RPMI8226 (cell line): ENCODE results near the gene EAF1.
"Not testable (repeated sequence)": the region's sequence is repeated elsewhere in the genome, so short reads cannot be mapped to it uniquely, and the experiment has no call there.

Experiments
- DNase-seq: peaks from one replicate; pipeline ENCODE4 v3.0.0-alpha.2; 2015

EAF1 gene

DNA sequence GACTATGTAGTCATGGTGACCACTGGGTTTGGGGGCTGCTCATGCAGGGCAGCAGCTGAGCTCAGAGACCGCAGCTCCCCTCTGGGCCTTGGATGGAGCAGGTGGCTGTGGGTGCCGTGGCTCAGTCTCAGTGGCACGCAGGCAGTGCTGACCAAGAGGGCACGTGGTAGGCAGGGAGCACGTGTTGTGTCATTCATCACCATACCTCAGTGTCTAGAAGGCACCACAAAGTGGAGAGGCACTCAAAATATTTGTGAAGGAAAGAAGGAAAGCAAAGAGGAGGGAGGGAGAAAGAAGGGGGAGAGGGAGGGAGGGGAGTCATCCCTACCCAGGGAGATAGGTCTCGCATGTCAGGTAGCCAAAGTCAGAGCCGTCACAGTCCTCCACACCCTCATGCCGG, 26.1 kb downstream of the EAF1 start:
- no peak for DNase-seq

DNA sequence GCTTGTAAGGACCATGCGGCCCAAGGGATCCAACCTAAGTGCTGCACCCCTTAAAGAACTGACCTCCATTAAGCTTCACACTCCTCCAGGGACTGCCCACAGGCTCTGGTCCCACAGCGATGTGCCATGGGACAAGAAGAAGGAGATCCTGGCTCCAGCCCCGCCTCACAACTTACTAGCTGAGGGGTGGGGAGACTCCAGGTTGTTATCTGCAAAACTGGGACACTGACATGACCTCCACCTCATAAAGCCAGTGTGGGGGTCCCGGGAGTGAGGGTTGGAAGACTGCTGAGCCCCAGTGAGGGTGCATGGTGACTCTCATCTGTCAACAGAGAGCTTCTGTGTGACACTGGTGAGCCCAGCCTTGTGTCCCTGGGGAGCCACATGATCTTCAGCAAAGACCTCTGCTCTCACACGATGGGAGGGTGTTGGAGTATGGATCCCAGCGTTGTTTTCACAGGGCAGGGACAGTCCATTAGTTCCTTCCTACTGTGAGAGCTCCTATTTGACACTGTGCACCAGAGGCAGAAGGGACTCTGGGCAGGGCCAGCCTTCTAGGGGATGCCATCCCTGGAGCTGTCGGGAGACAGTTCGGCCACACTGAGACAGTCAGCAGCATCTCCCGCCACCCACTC, 26.7 kb downstream of the EAF1 start:
- DNase-seq: no peak

- no peak for DNase-seq
These were observed 27.6 kb downstream of the EAF1 start for GRCh38 chr3:15454965-15455364.

GRCh38 chr3:15455756-15456155, 28.4 kb downstream of the EAF1 start:
- DNase-seq: no peak

GRCh38 chr3:15456321-15456720, 28.9 kb downstream of the EAF1 start:
- DNase-seq: no peak

- DNase-seq: not testable (repeated sequence)
These were observed 29.5 kb downstream of the EAF1 start for GRCh38 chr3:15456915-15457314.

GRCh38 chr3:15458212-15458780, 30.9 kb downstream of the EAF1 start:
- no peak for DNase-seq

GRCh38 chr3:15460891-15461531, 33.6 kb downstream of the EAF1 start:
- DNase-seq: peak; percentile 72

DNA sequence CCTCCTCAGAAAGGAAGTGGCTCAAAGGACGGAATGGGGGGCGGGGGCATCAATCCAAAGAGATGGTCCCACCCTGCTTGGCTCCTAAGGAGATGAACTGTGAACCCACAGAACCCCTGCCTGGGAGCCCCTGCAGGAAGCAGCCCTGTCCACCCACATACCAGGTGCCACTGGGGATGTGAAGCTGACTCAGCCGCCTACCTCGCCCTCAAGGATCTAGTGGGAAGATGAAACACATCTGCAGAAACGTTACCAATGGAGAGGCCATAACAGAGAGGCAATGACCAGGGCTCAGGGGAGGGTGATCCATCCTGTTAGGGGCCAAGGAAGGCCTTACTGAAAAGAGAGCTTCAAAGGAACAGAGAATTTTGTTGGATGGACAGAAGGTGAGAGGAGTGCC, 35.1 kb downstream of the EAF1 start:
- DNase-seq: no peak

DNA sequence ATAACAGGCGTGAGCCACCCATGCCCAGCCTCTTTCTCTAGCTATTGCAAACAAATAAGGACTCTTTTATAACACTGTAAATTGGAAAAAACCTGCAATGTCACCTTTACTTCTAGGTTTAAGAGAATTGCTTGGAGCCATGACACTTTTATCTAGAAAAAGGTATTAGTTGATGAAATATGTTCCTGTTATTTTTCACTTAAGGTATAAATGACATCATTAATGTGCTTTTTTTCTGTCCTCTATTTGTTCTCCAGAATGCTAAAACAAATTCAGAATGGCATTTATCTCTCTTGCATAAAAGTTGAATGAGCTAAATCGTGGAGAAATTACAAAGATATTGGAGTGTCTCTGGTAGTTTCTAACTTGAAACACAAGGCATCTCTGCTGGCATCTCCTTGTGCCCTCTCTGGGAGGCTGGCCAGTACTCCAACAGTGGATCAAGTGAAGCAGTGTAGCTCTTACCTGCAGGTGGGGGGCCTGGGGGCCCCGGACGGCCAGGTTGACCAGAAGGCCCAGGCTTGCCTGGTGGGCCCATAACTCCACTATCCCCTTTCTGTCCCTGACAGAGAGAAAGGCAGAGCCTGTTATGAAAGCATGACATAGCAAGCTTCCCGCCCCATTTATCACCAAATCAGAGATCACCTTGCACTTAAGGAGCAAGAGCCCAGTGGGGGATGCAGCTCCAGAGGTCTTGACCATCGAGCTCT, 38.6 kb downstream of the EAF1 start:
- DNase-seq: no peak

DNA sequence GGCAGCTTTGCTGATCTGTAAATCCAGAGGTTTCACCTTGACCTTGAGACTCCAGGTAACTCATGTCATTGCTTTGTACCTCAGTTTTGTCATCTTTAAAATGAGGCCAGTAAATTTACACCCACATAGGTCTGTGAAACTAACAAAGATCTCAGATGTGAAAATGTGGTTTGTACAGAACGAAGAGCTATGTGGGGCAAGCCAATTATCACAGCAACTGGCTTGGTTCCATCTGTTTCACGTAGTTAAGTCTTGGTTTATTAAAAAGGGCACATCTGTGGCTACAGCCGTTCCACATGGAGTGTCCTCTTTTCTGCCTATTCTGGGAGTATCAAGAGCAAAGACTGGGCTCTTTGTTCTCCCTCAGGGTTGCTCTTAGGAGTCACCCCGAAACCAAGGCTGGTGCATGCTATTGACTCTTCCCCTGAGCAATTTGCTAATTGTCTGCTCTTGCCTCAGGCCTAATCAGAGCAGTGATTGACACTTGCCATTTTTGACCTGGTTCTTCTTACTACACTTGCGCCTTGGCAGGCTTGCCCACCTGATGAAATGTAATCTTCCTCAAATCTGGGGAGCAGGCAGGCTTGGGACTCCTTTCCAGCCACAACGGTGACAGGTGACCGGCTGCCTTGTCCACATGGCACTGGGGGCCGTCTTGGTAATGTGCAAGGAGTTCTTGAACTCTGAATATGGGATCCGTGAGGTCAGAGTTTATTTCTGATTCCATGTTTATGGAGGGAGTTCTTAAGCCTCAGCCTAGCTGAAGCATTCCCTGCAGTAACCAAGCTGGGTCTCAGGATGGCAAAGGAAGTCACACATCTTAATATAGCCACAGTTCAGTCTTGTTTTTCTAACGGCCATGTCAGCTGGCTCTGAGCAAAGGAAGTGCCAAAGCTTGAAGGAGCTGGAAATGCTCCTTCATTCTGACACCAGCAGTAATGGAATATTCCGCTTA, 40.1 kb downstream of the EAF1 start:
- DNase-seq: no peak

GRCh38 chr3:15470261-15470660, 42.9 kb downstream of the EAF1 start:
- peak; percentile 13 for DNase-seq

DNA sequence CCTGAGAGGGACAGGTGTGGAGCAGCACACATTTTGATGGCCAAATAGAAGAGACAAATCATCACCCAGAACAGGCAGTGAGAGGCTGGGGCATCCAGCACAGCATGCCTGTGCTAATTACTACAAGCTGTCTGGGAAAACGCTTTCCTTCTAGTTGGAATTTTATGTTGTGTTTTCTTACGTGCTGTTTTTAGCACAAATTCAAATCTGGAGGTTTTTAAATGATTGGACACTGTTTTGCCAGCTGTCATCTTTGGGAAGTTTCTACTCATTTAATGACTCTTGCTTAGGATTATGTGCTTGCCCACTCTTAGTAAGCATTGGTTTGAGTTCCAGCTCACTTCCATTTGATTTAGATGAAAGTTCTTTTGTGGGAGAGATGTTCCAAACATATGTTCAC, 43.5 kb downstream of the EAF1 start:
- DNase-seq: no peak

DNA sequence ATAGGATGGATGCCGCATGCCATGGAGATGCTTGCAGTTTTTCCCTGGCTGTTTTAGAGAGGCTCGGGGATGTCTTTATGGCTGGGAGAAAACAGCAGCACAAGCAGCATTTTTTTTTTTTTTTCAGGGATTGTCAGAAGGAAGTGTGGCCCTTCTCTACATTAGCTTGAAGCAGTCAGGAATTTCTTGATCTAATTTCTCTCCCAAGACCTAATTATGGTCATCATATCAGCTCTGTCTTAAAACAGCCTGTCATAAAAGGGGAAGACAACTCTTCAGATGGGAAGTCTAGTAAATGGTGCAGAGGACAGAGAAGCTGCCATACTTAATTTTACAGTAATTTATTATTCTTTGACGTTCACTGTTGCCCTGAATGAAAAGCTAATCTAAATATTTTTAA, 44.5 kb downstream of the EAF1 start:
- no peak for DNase-seq

DNA sequence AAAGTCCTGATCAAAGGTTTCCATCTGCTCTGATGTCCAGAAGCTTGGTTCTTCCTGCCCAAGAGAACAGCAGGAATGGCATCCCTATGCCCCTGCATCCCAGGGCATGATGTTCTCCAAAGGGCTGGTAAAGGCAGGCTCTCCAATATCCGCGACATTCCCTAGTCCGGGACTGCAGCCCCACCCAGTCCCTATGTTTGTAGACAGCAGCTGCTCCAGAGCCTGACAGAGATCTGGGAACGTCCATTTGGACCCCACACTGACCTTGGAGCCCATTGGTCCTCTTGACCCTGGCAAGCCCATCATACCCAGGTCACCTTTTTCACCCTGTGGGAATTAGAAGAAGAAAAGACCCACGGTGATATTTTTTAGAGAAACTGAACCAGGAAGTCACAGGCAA, 47.8 kb downstream of the EAF1 start:
- no peak for DNase-seq

- DNase-seq: no peak
These were observed 49.0 kb downstream of the EAF1 start for GRCh38 chr3:15476378-15476777.

GRCh38 chr3:15477951-15478639, 50.7 kb downstream of the EAF1 start:
- DNase-seq: no peak

DNA sequence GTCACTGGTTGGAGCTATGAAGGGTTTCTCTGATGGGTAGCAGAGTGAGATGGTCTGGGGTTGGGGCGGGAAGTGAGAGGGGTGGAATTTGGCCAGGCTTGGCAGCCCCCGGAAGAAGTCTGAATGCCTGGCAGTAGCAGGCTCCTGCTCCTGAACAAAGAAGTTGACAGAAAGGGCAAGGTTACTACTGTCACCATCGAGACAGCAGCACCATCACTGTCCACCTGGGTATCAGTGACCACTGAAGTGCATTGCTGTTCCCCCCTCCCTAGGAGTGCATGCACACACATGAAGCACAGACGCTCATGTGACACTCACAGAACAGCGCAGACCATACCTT, 51.2 kb downstream of the EAF1 start:
- no peak for DNase-seq

DNA sequence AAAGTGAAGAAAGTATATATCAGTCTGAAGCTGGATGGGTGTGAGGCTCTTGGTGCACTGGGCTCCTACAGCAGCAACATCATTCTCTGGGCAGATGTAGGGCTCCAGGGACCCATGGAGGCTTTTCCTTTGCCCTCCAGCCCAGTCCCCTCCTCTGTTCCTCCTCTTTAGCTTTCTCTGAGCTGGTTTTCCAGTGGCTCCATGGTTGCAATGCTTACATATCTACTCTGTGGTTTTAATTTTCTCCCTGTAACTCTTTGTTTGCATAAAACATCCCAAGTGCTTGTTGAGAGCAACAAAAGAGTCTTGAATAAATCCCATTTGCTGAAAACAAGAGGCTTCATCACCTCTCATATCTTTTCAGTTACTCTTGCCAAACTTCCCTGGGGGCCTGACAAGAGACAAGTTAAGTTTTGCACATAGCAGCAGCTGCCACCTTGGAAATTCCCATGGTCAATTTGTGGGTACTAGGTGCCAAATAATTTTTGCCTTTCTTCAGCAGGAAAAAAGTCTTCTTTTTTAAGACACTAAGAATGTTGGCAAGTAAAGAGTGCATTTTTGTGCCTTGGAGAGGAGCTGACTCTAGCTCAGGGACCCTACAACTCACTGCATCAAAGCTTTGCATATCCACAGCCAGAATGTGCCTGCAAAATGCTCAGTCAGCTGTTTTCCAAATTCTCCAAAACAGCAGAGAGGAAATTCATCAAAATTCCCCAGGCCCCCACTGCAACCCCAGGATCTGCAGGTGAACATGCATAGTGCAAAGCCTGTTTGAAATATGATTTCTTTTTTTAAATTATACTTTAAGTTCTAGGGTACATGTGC, 52.2 kb downstream of the EAF1 start:
- no peak for DNase-seq

- DNase-seq: not testable (repeated sequence)
These were observed 57.2 kb downstream of the EAF1 start for GRCh38 chr3:15484551-15484950.

DNA sequence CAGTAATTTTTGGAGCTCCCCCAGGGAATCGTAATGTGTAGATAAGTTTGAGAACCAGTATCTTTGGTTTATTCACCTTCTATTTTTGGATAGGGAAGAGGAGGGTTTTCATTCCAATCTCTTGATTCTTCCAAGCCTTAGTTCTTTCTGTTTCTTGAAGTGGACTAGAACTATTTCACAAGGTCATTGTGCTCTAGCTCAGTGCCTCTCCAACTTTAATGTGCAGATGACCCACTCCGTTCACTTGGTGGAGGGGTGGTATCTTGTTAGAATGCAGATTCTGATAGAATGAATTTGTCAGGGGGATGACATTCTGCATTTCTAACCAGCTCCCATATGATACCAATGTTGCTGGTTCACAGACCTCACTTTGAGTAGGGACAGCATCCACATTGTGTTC, 58.6 kb downstream of the EAF1 start:
- no peak for DNase-seq
